Muscle of leg (tissue), 11 donors: Measurements from ENCODE around the gene DIRAS1. TPM values are rescaled to one million over a fixed set of nuclear protein-coding genes. Genes with fewer than 3 reads are reported as not detected.

ENCODE experiments used
- DNase-seq: peaks from one replicate; pipeline ENCODE4 v3.0.0; 2013
- H3K27ac ChIP-seq: one replicate; pipeline ENCODE4 v1.5.1; 2013; ENCODE audit warnings: mild to moderate bottlenecking, low read length, control low read depth
- H3K27me3 ChIP-seq: one replicate; pipeline ENCODE4 v1.6.1; 2013; ENCODE audit warnings: low read length; ENCODE audit not compliant: control insufficient read depth, insufficient read depth
- H3K36me3 ChIP-seq: one replicate; pipeline ENCODE4 v1.6.1; 2013; ENCODE audit warnings: low read length; ENCODE audit not compliant: control insufficient read depth, insufficient read depth
- H3K4me1 ChIP-seq: one replicate; pipeline ENCODE4 v1.6.1; 2013; ENCODE audit warnings: low read length; ENCODE audit not compliant: control insufficient read depth, insufficient read depth
- H3K4me3 ChIP-seq: one replicate; pipeline ENCODE4 v1.5.1; 2013; ENCODE audit warnings: low read length, control low read depth
- H3K9me3 ChIP-seq: replicated peaks from 2 replicates; pipeline ENCODE4 v1.6.1; 2013; ENCODE audit warnings: low read depth, low read length; ENCODE audit not compliant: control insufficient read depth
- WGBS: methylation state at CpG from one replicate; pipeline ENCODE4 v1.1.5; 2013; ENCODE audit warnings: missing lambda C conversion rate; ENCODE audit not compliant: insufficient coverage; 5-methylcytosine and 5-hydroxymethylcytosine counted together
- polyA plus RNA-seq, 8 donors: library from polyadenylated mRNA; unstranded; fragments of 120-200 nt; gene quantifications; one replicate each; pipeline versions ENCODE4 v1.2.1 to v1.2.3, GENCODE V29; 2013; ENCODE audit warnings: inconsistent platforms in 1 of 8, low replicate concordance in 1 of 8; ENCODE audit not compliant: insufficient read length in 8 of 8, insufficient read depth in 1 of 8
- total RNA-seq: library from RNA; stranded (reverse); fragments of 120-200 nt; gene quantifications from one replicate; pipeline ENCODE4 v1.2.4, GENCODE V29; 2013

The DIRAS1 gene
- total and polyA plus RNA-seq, 9 donors = 0.84 to 4.9 (median 2.6) TPM

DNA sequence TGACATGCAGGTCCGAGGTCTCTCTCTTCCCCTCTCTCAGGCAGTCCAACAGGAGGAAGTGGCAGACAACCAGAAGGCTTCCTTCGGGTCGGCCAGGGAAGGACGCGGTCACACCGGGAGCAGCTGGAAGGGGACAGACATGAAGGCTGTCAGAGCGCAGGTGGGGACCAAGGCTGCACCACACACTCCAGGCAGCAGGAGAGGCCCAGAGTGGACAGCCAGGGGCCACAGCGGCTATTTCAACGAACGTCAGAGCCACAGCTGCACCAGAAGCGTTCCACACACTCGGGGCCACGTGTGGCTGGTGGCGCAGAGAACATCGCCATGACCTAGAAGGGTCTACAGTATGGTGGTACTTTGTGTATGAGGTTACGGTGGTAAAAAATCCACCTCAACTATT is 34.6 kb upstream of the DIRAS1 start:
- Histone ChIP-seq H3K4me1 (no peaks in the 10 kb centered on the region), H3K27me3 (no peaks in the 10 kb centered on the region), H3K27ac (no peak overlapping the region), H3K36me3 (peaks cover 60% of the 10 kb centered on the region), H3K4me3 (no peak overlapping the region), H3K9me3 (no peaks in the 10 kb centered on the region)
- no peak for DNase-seq
- WGBS = 90% methylated on average over 9 of the region's 16 CpGs

DNA sequence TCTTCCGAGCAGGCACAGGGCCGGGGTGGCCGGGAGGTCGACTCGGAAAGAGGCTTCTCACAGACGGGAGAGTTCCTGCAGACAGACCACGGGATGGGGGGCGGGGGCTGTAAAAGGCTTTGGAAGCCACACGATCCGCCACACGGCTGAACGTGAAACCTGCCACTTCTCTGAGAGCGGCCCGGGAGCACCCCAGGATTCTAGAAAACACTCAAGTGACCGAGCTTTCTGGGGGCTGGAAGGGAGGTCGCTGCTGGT is 34.2 kb upstream of the DIRAS1 start:
- no peak overlapping the region for H3K4me3 ChIP-seq
- no peak for DNase-seq
- no peaks in the 10 kb centered on the region for H3K4me1 ChIP-seq
- 86% methylated on average over 15 of the region's 16 CpGs for WGBS
- peaks cover 56% of the 10 kb centered on the region for H3K36me3 ChIP-seq
- H3K9me3 ChIP-seq = no peaks in the 10 kb centered on the region
- H3K27me3 ChIP-seq = no peaks in the 10 kb centered on the region
- no peak overlapping the region for H3K27ac ChIP-seq

DNA sequence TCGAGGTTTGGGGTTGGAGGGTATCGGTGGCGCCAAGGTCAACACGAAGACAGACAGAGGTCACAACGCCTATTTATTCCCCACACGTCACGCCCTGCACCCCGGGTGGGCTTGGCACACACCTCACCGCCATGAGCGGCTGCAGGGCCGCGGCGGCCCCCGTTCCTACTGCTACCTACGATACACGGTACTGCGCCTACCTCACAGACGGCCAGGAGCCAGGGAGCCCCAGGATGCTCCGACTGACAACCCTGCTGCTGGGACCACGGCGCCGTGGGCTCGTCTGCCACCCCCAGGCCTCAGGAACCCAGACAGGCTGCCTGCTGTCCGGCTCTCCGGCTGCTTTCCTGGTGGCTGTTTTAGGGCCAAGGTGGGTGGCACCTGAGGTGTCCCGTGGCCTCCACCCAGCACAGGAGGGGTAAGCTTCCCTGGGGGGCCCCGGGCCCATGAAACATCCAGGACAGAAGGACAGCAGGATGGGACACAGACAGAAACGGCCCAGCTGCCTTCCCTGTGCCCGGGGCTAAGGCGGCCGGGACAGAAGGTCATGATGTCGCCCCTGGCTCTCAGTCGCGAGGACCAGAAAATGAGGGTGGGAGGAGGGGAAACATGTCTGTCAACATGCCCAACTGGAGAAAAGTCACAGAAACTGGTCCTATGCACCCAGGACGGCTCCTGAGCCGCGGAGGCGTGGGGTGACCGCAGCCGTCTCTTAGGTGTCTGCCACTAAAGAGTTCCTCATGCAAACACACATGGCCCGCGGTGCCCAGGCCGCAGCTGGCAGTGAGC is 33.7 kb upstream of the DIRAS1 start:
- Histone ChIP-seq H3K27me3 (no peaks in the 10 kb centered on the region), H3K4me1 (no peaks in the 10 kb centered on the region), H3K9me3 (no peaks in the 10 kb centered on the region), H3K36me3 (peaks cover 55% of the 10 kb centered on the region), H3K4me3 (no peak overlapping the region), H3K27ac (no peak overlapping the region)
- WGBS = 92% methylated on average over 36 of the region's 43 CpGs
- no peak for DNase-seq

GRCh38 chr19:2751438-2751830 is 30.3 kb upstream of the DIRAS1 start:
- H3K27ac ChIP-seq = no peak overlapping the region
- peaks cover 2% of the 10 kb centered on the region for H3K4me1 ChIP-seq
- H3K9me3 ChIP-seq = no peaks in the 10 kb centered on the region
- no peak overlapping the region for H3K4me3 ChIP-seq
- DNase-seq = no peak
- peaks cover 27% of the 10 kb centered on the region for H3K36me3 ChIP-seq
- WGBS = 93% methylated on average over 14 of the region's 21 CpGs
- H3K27me3 ChIP-seq = no peaks in the 10 kb centered on the region

- Histone ChIP-seq H3K27ac (no peak overlapping the region), H3K4me3 (no peak overlapping the region), H3K9me3 (no peaks in the 10 kb centered on the region), H3K36me3 (peaks cover 24% of the 10 kb centered on the region), H3K27me3 (no peaks in the 10 kb centered on the region), H3K4me1 (peaks cover 2% of the 10 kb centered on the region)
- DNase-seq = no peak
- WGBS = 83% methylated on average over 15 of the region's 17 CpGs
Measured at GRCh38 chr19:2750808-2751437, 29.8 kb upstream of the DIRAS1 start.

GRCh38 chr19:2747349-2747748 is 26.2 kb upstream of the DIRAS1 start:
- Histone ChIP-seq H3K27ac (no peak overlapping the region), H3K4me1 (peaks cover 2% of the 10 kb centered on the region), H3K27me3 (no peaks in the 10 kb centered on the region), H3K4me3 (no peak overlapping the region), H3K36me3 (no peaks in the 10 kb centered on the region), H3K9me3 (no peaks in the 10 kb centered on the region)
- no peak for DNase-seq
- WGBS = 90% methylated on average over 4 of the region's 7 CpGs

- no peak overlapping the region for H3K27ac ChIP-seq
- no CpG with 5 or more reads among the region's 4 CpGs for WGBS
- H3K36me3 ChIP-seq = no peaks in the 10 kb centered on the region
- DNase-seq = no peak
- H3K9me3 ChIP-seq = no peaks in the 10 kb centered on the region
- H3K4me1 ChIP-seq = peaks cover 6% of the 10 kb centered on the region
- no peak overlapping the region for H3K4me3 ChIP-seq
- H3K27me3 ChIP-seq = no peaks in the 10 kb centered on the region
Measured at GRCh38 chr19:2744113-2744512, 22.9 kb upstream of the DIRAS1 start.

GRCh38 chr19:2743099-2743498 is 21.9 kb upstream of the DIRAS1 start:
- H3K9me3 ChIP-seq = no peaks in the 10 kb centered on the region
- H3K4me3 ChIP-seq = no peak overlapping the region
- WGBS = 80% methylated on average over 2 of the region's 8 CpGs
- H3K4me1 ChIP-seq = peaks cover 8% of the 10 kb centered on the region
- H3K27me3 ChIP-seq = no peaks in the 10 kb centered on the region
- DNase-seq = no peak
- H3K27ac ChIP-seq = no peak overlapping the region
- H3K36me3 ChIP-seq = no peaks in the 10 kb centered on the region

DNA sequence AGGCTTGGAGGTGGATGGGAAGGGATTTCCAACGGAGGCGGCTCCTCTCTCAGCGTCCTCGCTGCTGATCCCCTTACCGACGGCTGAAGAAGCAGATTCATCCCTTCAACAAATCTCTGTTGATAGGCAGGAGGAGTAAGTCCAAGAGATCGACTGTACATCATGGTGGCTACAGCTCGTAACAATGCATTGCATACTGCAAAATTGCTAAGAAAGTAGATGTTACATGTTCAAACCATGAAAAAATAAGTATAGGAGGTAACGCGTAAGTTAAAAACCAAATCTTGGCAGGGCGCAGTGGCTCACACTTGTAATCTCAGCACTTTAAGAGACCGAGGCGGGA is 19.1 kb upstream of the DIRAS1 start:
- peaks cover 12% of the 10 kb centered on the region for H3K36me3 ChIP-seq
- peaks cover 8% of the 10 kb centered on the region for H3K4me1 ChIP-seq
- WGBS = 100% methylated on average over 1 of the region's 13 CpGs
- no peak overlapping the region for H3K27ac ChIP-seq
- no peak overlapping the region for H3K4me3 ChIP-seq
- H3K27me3 ChIP-seq = no peaks in the 10 kb centered on the region
- H3K9me3 ChIP-seq = peaks cover 5% of the 10 kb centered on the region
- no peak for DNase-seq

DNA sequence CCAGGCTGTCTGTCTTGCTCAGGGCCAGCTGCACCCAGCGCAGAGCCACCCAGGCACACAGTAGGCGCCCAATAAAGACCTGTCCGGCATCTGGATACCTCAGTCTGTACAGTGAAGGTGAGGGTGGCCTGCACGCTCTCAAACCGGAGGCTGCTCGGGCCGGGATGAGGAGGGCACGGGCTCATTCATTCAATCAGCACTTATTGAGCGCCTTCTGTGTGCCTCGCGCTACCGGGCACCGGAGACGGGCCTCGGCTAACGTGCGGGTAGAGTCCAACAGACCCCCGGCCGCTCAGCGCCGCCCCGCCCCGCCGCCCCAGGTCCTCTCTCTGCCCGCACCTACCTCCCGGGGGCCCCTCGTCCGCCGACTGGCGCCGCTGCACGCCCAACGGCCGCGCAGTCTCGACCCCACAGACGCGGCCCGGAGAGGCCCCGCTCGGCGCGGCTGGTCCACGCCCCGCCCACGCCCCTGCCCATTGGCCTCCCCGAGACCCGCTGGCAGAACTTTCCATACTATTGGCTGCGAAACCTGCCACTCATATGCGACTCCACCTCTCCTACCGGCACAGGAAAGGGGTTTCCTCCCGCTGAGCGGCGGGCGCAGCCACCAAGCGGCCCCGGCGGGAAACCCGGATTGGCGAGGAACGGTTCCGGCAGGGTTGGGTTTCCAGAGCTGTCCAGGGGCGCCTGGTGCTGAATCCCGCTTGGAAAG is 18.6 kb upstream of the DIRAS1 start, which contains the start of gene SLC39A3:
SLC39A3 (minus strand) TSS at position 416 of the 712 bp plus-strand sequence. CDS start 2,760 bp downstream, outside the sequence.
- peaks cover 18% of the 10 kb centered on the region for H3K36me3 ChIP-seq
- H3K4me1 ChIP-seq = peaks cover 8% of the 10 kb centered on the region
- peak within 1 kb of the TSS; percentile 67 for H3K4me3 ChIP-seq
- peak; percentile 100 for DNase-seq
- peaks cover 5% of the 10 kb centered on the region for H3K9me3 ChIP-seq
- under 1% methylated on average over 46 of the region's 64 CpGs for WGBS
- no peak within 1 kb of the TSS for H3K27ac ChIP-seq
- no peaks in the 10 kb centered on the region for H3K27me3 ChIP-seq
